HG02610 (cell line): ENCODE data around the gene SLC35B1.

Experiments used
- ATAC-seq: cut with Tn5 transposase; IDR thresholded peaks from one replicate; pipeline ENCODE4 v1.9.1; 2021; ENCODE audit warnings: mild to moderate bottlenecking, moderate library complexity; ENCODE audit not compliant: unreplicated experiment

The SLC35B1 gene

GRCh38 chr17:49707608-49708514 is at the start of gene SLC35B1:
Gene SLC35B1, minus strand, starts transcription at chr17:49707964. Its CDS starts 131 bp downstream, at chr17:49707833.
- ATAC-seq, result peak; percentile 83

GRCh38 chr17:49757151-49757777 is 49.5 kb upstream of the SLC35B1 start:
- no peak for ATAC-seq

GRCh38 chr17:49756323-49757150 is 48.8 kb upstream of the SLC35B1 start:
- no peak for ATAC-seq

- no peak for ATAC-seq
These were observed 48.0 kb upstream of the SLC35B1 start for GRCh38 chr17:49755663-49756283.

- ATAC-seq, result no peak
These were observed 46.2 kb upstream of the SLC35B1 start for GRCh38 chr17:49753959-49754391.

GRCh38 chr17:49752508-49752907 is 44.7 kb upstream of the SLC35B1 start:
- no peak for ATAC-seq

- ATAC-seq, result no peak
These were observed 42.0 kb upstream of the SLC35B1 start for GRCh38 chr17:49749730-49750129.

GRCh38 chr17:49748791-49749190 is 41.0 kb upstream of the SLC35B1 start:
- peak; percentile 85 for ATAC-seq

GRCh38 chr17:49748223-49748622 is 40.5 kb upstream of the SLC35B1 start:
- ATAC-seq, result no peak

GRCh38 chr17:49747632-49748031 is 39.9 kb upstream of the SLC35B1 start:
- no peak for ATAC-seq

- peak; percentile 46 for ATAC-seq
These were observed 39.2 kb upstream of the SLC35B1 start for GRCh38 chr17:49746791-49747490.

- ATAC-seq, result no peak
These were observed 37.7 kb upstream of the SLC35B1 start for GRCh38 chr17:49745175-49746139.

- ATAC-seq, result no peak
These were observed 34.4 kb upstream of the SLC35B1 start for GRCh38 chr17:49742166-49742638.

GRCh38 chr17:49741692-49742076 is 33.9 kb upstream of the SLC35B1 start:
- no peak for ATAC-seq

- ATAC-seq, result no peak
These were observed 33.4 kb upstream of the SLC35B1 start for GRCh38 chr17:49741009-49741691.

- ATAC-seq, result peak; percentile 53
These were observed 32.0 kb upstream of the SLC35B1 start for GRCh38 chr17:49739641-49740271.

GRCh38 chr17:49738456-49739163 is 30.8 kb upstream of the SLC35B1 start:
- no peak for ATAC-seq
